WTC11 (cell line): ENCODE results near the gene VTI1A. TPM values are rescaled to one million over a fixed set of nuclear protein-coding genes. Genes with fewer than 3 reads are reported as not detected.

Experiments used
- ATAC-seq: fragments of 200-7000 bp; cut with Tn5 transposase; 2 replicates; pipeline ENCODE4 v1.10.0; 2021; ENCODE audit warnings: mild to moderate bottlenecking, moderate library complexity
- CTCF ChIA-PET: fragments of 300-600 bp; sonication (Branson Sonifier 250); formaldehyde crosslinking; loops from one replicate; lab custom pipeline; 2021; ENCODE audit warnings: antibody characterized with exemption; lab: Charles Lee
- POLR2A ChIA-PET: fragments of 350-600 bp; sonication (Branson Sonifier 250); formaldehyde crosslinking; loops from one replicate; lab custom pipeline; 2021; ENCODE audit warnings: antibody characterized with exemption; lab: Charles Lee
- DNase-seq: peaks from one replicate; pipeline ENCODE4 v3.0.0; 2021; ENCODE audit warnings: low spot score
- H3K27ac Mint-ChIP-seq: 2 replicates; pipeline ENCODE4 v1.8.0; 2021; ENCODE audit warnings: mixed read lengths
- H3K27me3 Mint-ChIP-seq: 2 replicates; pipeline ENCODE4 v1.8.0; 2021; ENCODE audit warnings: low read depth, mild to moderate bottlenecking, moderate library complexity, mixed read lengths
- H3K36me3 Mint-ChIP-seq: 2 replicates; pipeline ENCODE4 v1.8.0; 2021; ENCODE audit warnings: mixed read lengths
- H3K4me1 Mint-ChIP-seq: 2 replicates; pipeline ENCODE4 v1.8.0; 2022; ENCODE audit warnings: mixed read lengths
- H3K4me3 Mint-ChIP-seq: 2 replicates; pipeline ENCODE4 v1.8.0; 2021; ENCODE audit warnings: mild to moderate bottlenecking, moderate library complexity, mixed read lengths
- H3K9me3 Mint-ChIP-seq: 2 replicates; pipeline ENCODE4 v1.8.0; 2021; ENCODE audit warnings: mixed read lengths
- NFATC4 ChIP-seq: fragments of 250-450 bp; sonication (Bioruptor Pico); IDR thresholded peaks from 2 replicates; pipeline ENCODE4 v1.9.0; 2021; ENCODE audit warnings: mild to moderate bottlenecking
- OVOL2 ChIP-seq: fragments of 250-450 bp; sonication (Bioruptor Pico); IDR thresholded peaks from 2 replicates; pipeline ENCODE4 v1.9.0; 2021; ENCODE audit warnings: mild to moderate bottlenecking, borderline replicate concordance
- PRRX2 ChIP-seq: fragments of 250-450 bp; sonication (Bioruptor Pico); IDR thresholded peaks from 2 replicates; pipeline ENCODE4 v1.8.0; 2021; ENCODE audit warnings: mild to moderate bottlenecking
- RORB ChIP-seq: fragments of 250-450 bp; sonication (Bioruptor Pico); IDR thresholded peaks from 2 replicates; pipeline ENCODE4 v1.9.0; 2021; ENCODE audit warnings: mild to moderate bottlenecking
- SMAD4 ChIP-seq: sonication (generic); formaldehyde crosslinking; IDR thresholded peaks from 2 replicates; pipeline ENCODE4 v1.8.0; 2022; ENCODE audit warnings: mild to moderate bottlenecking, missing genetic modification reagents
- ZNF138 ChIP-seq: sonication (generic); formaldehyde crosslinking; conservative IDR thresholded peaks from 2 replicates; pipeline ENCODE4 v1.8.1; 2022; ENCODE audit warnings: mild to moderate bottlenecking, moderate library complexity, missing genetic modification reagents
- ZNF423 ChIP-seq: fragments of 250-450 bp; sonication (Bioruptor Pico); IDR thresholded peaks from 2 replicates; pipeline ENCODE4 v2.1.2; 2022; ENCODE audit warnings: mild to moderate bottlenecking, moderate library complexity
- total RNA-seq: library from RNA; stranded (reverse); gene quantifications from 3 replicates; pipeline ENCODE4 v1.2.3, GENCODE V29; 2021
- TF ChIP-seq, protein P1 (sequence below): sonication (generic); formaldehyde crosslinking; IDR thresholded peaks from 2 replicates; pipeline ENCODE4 v1.8.0; 2023; ENCODE audit warnings: missing genetic modification reagents, mild to moderate bottlenecking, borderline replicate concordance
- TF ChIP-seq, protein P2 (sequence below): sonication (generic); formaldehyde crosslinking; IDR thresholded peaks from 2 replicates; pipeline ENCODE4 v1.8.1; 2022; ENCODE audit warnings: low read depth, mild to moderate bottlenecking, moderate library complexity, missing genetic modification reagents, borderline replicate concordance
- TF ChIP-seq, protein P3 (sequence below): fragments of 250-450 bp; sonication (Bioruptor Pico); IDR thresholded peaks from 2 replicates; pipeline ENCODE4 v1.9.0; 2021; ENCODE audit warnings: mild to moderate bottlenecking, borderline replicate concordance
- TF ChIP-seq, protein P4 (sequence below): sonication (generic); formaldehyde crosslinking; IDR thresholded peaks from 2 replicates; pipeline ENCODE4 v1.8.1; 2022; ENCODE audit warnings: mild to moderate bottlenecking, moderate library complexity, missing genetic modification reagents
- TF ChIP-seq, protein P5 (sequence below): sonication (generic); formaldehyde crosslinking; IDR thresholded peaks from 2 replicates; pipeline ENCODE4 v1.8.1; 2022; ENCODE audit warnings: mild to moderate bottlenecking, missing genetic modification reagents, moderate library complexity, borderline replicate concordance
- TF ChIP-seq, protein P6 (sequence below): sonication (generic); formaldehyde crosslinking; conservative IDR thresholded peaks from 2 replicates; pipeline ENCODE4 v1.8.1; 2023; ENCODE audit warnings: mild to moderate bottlenecking, low read depth, missing genetic modification reagents, moderate library complexity
- TF ChIP-seq, protein P7 (sequence below): sonication (generic); formaldehyde crosslinking; IDR thresholded peaks from 2 replicates; pipeline ENCODE4 v1.8.1; 2022; ENCODE audit warnings: low read depth, missing genetic modification reagents, borderline replicate concordance
- TF ChIP-seq, protein P8 (sequence below): sonication (generic); formaldehyde crosslinking; IDR thresholded peaks from 2 replicates; pipeline ENCODE4 v1.8.0; 2022; ENCODE audit warnings: missing genetic modification reagents

The VTI1A gene
- total RNA-seq, 1 experiment from 2014 or later = 20.1 TPM

DNA sequence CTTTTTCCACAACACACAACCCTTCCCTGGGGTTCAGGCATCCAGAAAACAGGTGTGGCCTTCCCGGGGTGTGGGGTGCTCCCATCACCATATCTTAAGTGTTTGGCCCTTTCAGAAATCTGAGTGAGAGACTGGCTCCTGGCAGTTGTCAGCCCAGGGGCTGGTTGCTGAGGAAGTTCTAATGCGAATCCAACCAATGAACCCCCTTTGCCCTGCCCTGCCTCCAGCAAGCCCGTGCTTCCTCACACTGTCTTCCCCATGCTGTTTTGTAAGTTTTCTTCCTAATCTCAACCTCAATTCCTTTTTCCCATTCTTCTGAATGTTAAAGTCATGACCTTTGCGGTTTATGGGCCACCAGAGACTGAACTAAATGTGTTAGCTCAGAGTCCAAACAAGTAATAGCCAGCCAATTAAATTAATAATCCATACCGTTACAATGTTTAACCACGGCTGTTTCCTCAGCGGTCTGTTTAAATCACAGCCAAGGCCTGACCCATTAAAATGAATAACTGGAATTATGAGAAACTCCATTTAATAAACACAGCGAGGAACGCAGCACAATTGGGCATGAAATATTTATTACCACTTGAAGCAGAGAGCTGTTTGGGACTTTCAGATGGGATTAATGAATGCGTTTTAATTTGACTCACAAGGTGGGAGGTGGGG is 412.1 kb downstream of the VTI1A start (continued):
- TF ChIP-seq, protein P1, sequence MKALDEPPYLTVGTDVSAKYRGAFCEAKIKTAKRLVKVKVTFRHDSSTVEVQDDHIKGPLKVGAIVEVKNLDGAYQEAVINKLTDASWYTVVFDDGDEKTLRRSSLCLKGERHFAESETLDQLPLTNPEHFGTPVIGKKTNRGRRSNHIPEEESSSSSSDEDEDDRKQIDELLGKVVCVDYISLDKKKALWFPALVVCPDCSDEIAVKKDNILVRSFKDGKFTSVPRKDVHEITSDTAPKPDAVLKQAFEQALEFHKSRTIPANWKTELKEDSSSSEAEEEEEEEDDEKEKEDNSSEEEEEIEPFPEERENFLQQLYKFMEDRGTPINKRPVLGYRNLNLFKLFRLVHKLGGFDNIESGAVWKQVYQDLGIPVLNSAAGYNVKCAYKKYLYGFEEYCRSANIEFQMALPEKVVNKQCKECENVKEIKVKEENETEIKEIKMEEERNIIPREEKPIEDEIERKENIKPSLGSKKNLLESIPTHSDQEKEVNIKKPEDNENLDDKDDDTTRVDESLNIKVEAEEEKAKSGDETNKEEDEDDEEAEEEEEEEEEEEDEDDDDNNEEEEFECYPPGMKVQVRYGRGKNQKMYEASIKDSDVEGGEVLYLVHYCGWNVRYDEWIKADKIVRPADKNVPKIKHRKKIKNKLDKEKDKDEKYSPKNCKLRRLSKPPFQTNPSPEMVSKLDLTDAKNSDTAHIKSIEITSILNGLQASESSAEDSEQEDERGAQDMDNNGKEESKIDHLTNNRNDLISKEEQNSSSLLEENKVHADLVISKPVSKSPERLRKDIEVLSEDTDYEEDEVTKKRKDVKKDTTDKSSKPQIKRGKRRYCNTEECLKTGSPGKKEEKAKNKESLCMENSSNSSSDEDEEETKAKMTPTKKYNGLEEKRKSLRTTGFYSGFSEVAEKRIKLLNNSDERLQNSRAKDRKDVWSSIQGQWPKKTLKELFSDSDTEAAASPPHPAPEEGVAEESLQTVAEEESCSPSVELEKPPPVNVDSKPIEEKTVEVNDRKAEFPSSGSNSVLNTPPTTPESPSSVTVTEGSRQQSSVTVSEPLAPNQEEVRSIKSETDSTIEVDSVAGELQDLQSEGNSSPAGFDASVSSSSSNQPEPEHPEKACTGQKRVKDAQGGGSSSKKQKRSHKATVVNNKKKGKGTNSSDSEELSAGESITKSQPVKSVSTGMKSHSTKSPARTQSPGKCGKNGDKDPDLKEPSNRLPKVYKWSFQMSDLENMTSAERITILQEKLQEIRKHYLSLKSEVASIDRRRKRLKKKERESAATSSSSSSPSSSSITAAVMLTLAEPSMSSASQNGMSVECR (CRISPR knock-in tag) = no peak
- TF ChIP-seq, protein P2, sequence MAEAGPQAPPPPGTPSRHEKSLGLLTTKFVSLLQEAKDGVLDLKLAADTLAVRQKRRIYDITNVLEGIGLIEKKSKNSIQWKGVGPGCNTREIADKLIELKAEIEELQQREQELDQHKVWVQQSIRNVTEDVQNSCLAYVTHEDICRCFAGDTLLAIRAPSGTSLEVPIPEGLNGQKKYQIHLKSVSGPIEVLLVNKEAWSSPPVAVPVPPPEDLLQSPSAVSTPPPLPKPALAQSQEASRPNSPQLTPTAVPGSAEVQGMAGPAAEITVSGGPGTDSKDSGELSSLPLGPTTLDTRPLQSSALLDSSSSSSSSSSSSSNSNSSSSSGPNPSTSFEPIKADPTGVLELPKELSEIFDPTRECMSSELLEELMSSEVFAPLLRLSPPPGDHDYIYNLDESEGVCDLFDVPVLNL (CRISPR knock-in tag) = no peak
- TF ChIP-seq, protein P3, sequence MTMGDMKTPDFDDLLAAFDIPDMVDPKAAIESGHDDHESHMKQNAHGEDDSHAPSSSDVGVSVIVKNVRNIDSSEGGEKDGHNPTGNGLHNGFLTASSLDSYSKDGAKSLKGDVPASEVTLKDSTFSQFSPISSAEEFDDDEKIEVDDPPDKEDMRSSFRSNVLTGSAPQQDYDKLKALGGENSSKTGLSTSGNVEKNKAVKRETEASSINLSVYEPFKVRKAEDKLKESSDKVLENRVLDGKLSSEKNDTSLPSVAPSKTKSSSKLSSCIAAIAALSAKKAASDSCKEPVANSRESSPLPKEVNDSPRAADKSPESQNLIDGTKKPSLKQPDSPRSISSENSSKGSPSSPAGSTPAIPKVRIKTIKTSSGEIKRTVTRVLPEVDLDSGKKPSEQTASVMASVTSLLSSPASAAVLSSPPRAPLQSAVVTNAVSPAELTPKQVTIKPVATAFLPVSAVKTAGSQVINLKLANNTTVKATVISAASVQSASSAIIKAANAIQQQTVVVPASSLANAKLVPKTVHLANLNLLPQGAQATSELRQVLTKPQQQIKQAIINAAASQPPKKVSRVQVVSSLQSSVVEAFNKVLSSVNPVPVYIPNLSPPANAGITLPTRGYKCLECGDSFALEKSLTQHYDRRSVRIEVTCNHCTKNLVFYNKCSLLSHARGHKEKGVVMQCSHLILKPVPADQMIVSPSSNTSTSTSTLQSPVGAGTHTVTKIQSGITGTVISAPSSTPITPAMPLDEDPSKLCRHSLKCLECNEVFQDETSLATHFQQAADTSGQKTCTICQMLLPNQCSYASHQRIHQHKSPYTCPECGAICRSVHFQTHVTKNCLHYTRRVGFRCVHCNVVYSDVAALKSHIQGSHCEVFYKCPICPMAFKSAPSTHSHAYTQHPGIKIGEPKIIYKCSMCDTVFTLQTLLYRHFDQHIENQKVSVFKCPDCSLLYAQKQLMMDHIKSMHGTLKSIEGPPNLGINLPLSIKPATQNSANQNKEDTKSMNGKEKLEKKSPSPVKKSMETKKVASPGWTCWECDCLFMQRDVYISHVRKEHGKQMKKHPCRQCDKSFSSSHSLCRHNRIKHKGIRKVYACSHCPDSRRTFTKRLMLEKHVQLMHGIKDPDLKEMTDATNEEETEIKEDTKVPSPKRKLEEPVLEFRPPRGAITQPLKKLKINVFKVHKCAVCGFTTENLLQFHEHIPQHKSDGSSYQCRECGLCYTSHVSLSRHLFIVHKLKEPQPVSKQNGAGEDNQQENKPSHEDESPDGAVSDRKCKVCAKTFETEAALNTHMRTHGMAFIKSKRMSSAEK = no peak
- TF ChIP-seq OVOL2 (CRISPR knock-in tag) (no peak), SMAD4 (no peak)

DNA sequence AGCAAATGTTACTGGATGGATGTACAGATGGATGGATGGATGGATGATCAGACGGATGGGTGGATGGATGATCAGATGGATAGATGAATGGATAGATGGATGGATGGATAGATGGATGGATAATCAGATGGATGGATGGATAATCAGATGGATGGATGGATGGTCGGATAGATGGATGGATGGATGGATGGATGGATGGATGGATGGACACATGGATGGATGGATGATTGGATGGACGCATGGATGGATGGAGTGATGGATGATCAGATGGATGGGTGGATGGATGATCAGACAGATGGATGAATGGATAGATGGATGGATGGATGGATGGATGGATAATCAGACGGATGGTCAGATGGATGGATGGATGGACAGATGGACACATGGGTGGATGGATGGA is 412.8 kb downstream of the VTI1A start:
- Mint-ChIP-seq H3K4me1 (no peaks in the 10 kb centered on the region), H3K27ac (no peak overlapping the region), H3K9me3 (peaks cover 36% of the 10 kb centered on the region), H3K36me3 (peaks cover 14% of the 10 kb centered on the region), H3K4me3 (no peak overlapping the region), H3K27me3 (peaks cover 5% of the 10 kb centered on the region; the same call in 1 of the 2 replicates)
- CTCF ChIA-PET = no interaction called here
- POLR2A ChIA-PET = no interaction called here
- ATAC-seq (no peak), DNase-seq (no peak)
- TF ChIP-seq, protein P4, sequence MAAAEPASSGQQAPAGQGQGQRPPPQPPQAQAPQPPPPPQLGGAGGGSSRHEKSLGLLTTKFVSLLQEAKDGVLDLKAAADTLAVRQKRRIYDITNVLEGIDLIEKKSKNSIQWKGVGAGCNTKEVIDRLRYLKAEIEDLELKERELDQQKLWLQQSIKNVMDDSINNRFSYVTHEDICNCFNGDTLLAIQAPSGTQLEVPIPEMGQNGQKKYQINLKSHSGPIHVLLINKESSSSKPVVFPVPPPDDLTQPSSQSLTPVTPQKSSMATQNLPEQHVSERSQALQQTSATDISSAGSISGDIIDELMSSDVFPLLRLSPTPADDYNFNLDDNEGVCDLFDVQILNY (CRISPR knock-in tag) = no peak
- TF ChIP-seq, protein P5, sequence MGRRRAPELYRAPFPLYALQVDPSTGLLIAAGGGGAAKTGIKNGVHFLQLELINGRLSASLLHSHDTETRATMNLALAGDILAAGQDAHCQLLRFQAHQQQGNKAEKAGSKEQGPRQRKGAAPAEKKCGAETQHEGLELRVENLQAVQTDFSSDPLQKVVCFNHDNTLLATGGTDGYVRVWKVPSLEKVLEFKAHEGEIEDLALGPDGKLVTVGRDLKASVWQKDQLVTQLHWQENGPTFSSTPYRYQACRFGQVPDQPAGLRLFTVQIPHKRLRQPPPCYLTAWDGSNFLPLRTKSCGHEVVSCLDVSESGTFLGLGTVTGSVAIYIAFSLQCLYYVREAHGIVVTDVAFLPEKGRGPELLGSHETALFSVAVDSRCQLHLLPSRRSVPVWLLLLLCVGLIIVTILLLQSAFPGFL (CRISPR knock-in tag) = no peak
- TF ChIP-seq NFATC4 (CRISPR knock-in tag) = no peak
- TF ChIP-seq, protein P6, sequence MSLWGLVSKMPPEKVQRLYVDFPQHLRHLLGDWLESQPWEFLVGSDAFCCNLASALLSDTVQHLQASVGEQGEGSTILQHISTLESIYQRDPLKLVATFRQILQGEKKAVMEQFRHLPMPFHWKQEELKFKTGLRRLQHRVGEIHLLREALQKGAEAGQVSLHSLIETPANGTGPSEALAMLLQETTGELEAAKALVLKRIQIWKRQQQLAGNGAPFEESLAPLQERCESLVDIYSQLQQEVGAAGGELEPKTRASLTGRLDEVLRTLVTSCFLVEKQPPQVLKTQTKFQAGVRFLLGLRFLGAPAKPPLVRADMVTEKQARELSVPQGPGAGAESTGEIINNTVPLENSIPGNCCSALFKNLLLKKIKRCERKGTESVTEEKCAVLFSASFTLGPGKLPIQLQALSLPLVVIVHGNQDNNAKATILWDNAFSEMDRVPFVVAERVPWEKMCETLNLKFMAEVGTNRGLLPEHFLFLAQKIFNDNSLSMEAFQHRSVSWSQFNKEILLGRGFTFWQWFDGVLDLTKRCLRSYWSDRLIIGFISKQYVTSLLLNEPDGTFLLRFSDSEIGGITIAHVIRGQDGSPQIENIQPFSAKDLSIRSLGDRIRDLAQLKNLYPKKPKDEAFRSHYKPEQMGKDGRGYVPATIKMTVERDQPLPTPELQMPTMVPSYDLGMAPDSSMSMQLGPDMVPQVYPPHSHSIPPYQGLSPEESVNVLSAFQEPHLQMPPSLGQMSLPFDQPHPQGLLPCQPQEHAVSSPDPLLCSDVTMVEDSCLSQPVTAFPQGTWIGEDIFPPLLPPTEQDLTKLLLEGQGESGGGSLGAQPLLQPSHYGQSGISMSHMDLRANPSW = no peak
- TF ChIP-seq RORB (CRISPR knock-in tag) = no peak
- TF ChIP-seq ZNF423 = no peak
- no peak for TF ChIP-seq ZNF138
- TF ChIP-seq, protein P7, sequence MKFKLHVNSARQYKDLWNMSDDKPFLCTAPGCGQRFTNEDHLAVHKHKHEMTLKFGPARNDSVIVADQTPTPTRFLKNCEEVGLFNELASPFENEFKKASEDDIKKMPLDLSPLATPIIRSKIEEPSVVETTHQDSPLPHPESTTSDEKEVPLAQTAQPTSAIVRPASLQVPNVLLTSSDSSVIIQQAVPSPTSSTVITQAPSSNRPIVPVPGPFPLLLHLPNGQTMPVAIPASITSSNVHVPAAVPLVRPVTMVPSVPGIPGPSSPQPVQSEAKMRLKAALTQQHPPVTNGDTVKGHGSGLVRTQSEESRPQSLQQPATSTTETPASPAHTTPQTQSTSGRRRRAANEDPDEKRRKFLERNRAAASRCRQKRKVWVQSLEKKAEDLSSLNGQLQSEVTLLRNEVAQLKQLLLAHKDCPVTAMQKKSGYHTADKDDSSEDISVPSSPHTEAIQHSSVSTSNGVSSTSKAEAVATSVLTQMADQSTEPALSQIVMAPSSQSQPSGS (CRISPR knock-in tag) = no peak
- TF ChIP-seq PRRX2 = no peak
- TF ChIP-seq, protein P8, sequence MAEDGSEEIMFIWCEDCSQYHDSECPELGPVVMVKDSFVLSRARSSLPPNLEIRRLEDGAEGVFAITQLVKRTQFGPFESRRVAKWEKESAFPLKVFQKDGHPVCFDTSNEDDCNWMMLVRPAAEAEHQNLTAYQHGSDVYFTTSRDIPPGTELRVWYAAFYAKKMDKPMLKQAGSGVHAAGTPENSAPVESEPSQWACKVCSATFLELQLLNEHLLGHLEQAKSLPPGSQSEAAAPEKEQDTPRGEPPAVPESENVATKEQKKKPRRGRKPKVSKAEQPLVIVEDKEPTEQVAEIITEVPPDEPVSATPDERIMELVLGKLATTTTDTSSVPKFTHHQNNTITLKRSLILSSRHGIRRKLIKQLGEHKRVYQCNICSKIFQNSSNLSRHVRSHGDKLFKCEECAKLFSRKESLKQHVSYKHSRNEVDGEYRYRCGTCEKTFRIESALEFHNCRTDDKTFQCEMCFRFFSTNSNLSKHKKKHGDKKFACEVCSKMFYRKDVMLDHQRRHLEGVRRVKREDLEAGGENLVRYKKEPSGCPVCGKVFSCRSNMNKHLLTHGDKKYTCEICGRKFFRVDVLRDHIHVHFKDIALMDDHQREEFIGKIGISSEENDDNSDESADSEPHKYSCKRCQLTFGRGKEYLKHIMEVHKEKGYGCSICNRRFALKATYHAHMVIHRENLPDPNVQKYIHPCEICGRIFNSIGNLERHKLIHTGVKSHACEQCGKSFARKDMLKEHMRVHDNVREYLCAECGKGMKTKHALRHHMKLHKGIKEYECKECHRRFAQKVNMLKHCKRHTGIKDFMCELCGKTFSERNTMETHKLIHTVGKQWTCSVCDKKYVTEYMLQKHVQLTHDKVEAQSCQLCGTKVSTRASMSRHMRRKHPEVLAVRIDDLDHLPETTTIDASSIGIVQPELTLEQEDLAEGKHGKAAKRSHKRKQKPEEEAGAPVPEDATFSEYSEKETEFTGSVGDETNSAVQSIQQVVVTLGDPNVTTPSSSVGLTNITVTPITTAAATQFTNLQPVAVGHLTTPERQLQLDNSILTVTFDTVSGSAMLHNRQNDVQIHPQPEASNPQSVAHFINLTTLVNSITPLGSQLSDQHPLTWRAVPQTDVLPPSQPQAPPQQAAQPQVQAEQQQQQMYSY (CRISPR knock-in tag) = no peak
